H9 (cell line): Measurements from ENCODE around the gene KCTD18. TPM values are rescaled to one million over a fixed set of nuclear protein-coding genes. Genes with fewer than 3 reads are reported as not detected.

Experiments used
- DNase-seq: peaks from one replicate; pipeline ENCODE4 v3.0.0-alpha.2; 2017
- H2AFZ ChIP-seq: one replicate; pipeline ENCODE4 v1.6.1; 2013; ENCODE audit warnings: mild to moderate bottlenecking, low read length, control low read depth, moderate library complexity
- H2AK5ac ChIP-seq: 2 replicates; pipeline ENCODE4 v1.6.1; 2013; ENCODE audit warnings: low read length, control low read depth, mixed read lengths; ENCODE audit not compliant: insufficient read length
- H2BK120ac ChIP-seq: one replicate; pipeline ENCODE4 v1.6.1; 2013; ENCODE audit warnings: low read depth, mild to moderate bottlenecking, low read length, control low read depth, inconsistent platforms; ENCODE audit not compliant: poor library complexity, severe bottlenecking
- H2BK12ac ChIP-seq: 2 replicates; pipeline ENCODE4 v1.6.1; 2013; ENCODE audit warnings: low read length, control low read depth, mixed read lengths, low read depth; ENCODE audit not compliant: insufficient read length
- H2BK15ac ChIP-seq: 2 replicates; pipeline ENCODE4 v1.6.1; 2013; ENCODE audit warnings: low read depth, low read length, control low read depth
- H2BK20ac ChIP-seq: one replicate; pipeline ENCODE4 v1.6.1; 2013; ENCODE audit warnings: low read depth, mild to moderate bottlenecking, low read length, control low read depth, inconsistent platforms; ENCODE audit not compliant: poor library complexity, severe bottlenecking
- H2BK5ac ChIP-seq: 2 replicates; pipeline ENCODE4 v1.6.1; 2013; ENCODE audit warnings: low read length, control low read depth, mixed read lengths; ENCODE audit not compliant: insufficient read length
- H3K14ac ChIP-seq: 2 replicates; pipeline ENCODE4 v1.6.1; 2013; ENCODE audit warnings: low read length, control low read depth; ENCODE audit not compliant: insufficient read depth
- H3K18ac ChIP-seq: 2 replicates; pipeline ENCODE4 v1.6.1; 2013; ENCODE audit warnings: low read depth, mild to moderate bottlenecking, mixed read lengths, low read length, control low read depth; ENCODE audit not compliant: insufficient read length
- H3K23ac ChIP-seq: 2 replicates; pipeline ENCODE4 v1.6.1; 2013; ENCODE audit warnings: low read length, control low read depth, mixed read lengths, low read depth; ENCODE audit not compliant: insufficient read length
- H3K23me2 ChIP-seq: 2 replicates; pipeline ENCODE4 v1.6.1; 2013; ENCODE audit warnings: low read depth, mild to moderate bottlenecking, mixed read lengths, low read length, control low read depth; ENCODE audit not compliant: insufficient read length, poor library complexity, severe bottlenecking
- H3K27ac ChIP-seq: 2 replicates; pipeline ENCODE4 v1.5.1; 2013; ENCODE audit warnings: low read length, control low read depth, mixed read lengths, low read depth; ENCODE audit not compliant: insufficient read length
- H3K27me3 ChIP-seq: 2 replicates; pipeline ENCODE4 v1.6.1; 2013; ENCODE audit warnings: low read length, control low read depth, inconsistent platforms; ENCODE audit not compliant: insufficient read depth
- H3K4ac ChIP-seq: 2 replicates; pipeline ENCODE4 v1.6.1; 2013; ENCODE audit warnings: low read depth, mild to moderate bottlenecking, control low read depth, inconsistent platforms, low read length, moderate library complexity
- H3K4me1 ChIP-seq: 2 replicates; pipeline ENCODE4 v1.6.1; 2013; ENCODE audit warnings: low read length, control low read depth, inconsistent platforms; ENCODE audit not compliant: insufficient read depth
- H3K4me2 ChIP-seq: 2 replicates; pipeline ENCODE4 v1.6.1; 2013; ENCODE audit warnings: low read length, control low read depth, mixed read lengths; ENCODE audit not compliant: insufficient read length, insufficient read depth
- H3K56ac ChIP-seq: 2 replicates; pipeline ENCODE4 v1.6.1; 2013; ENCODE audit warnings: low read depth, mild to moderate bottlenecking, mixed read lengths, low read length, control low read depth; ENCODE audit not compliant: insufficient read length
- H3K79me1 ChIP-seq: 2 replicates; pipeline ENCODE4 v1.6.1; 2013; ENCODE audit warnings: low read depth, mild to moderate bottlenecking, moderate library complexity, low read length, control low read depth, inconsistent platforms; ENCODE audit not compliant: insufficient read depth, poor library complexity, severe bottlenecking
- H3K79me2 ChIP-seq: 2 replicates; pipeline ENCODE4 v1.6.1; 2013; ENCODE audit warnings: low read length, control low read depth, inconsistent platforms; ENCODE audit not compliant: insufficient read depth
- H3K9ac ChIP-seq: 2 replicates; pipeline ENCODE4 v1.6.1; 2013; ENCODE audit warnings: low read length, control low read depth, mixed read lengths; ENCODE audit not compliant: insufficient read length; ENCODE audit errors: extremely low read depth
- H3K9me3 ChIP-seq: one replicate; pipeline ENCODE4 v1.6.1; 2013; ENCODE audit warnings: low read depth, low read length, inconsistent platforms; ENCODE audit not compliant: control insufficient read depth
- H3T11ph ChIP-seq: one replicate; pipeline ENCODE4 v1.6.1; 2013; ENCODE audit warnings: mild to moderate bottlenecking, low read length, control low read depth, inconsistent platforms
- H4K20me1 ChIP-seq: one replicate; pipeline ENCODE4 v1.6.1; 2013; ENCODE audit not compliant: control insufficient read depth, insufficient read length, insufficient read depth
- H4K5ac ChIP-seq: 2 replicates; pipeline ENCODE4 v1.6.1; 2013; ENCODE audit warnings: low read depth, mild to moderate bottlenecking, mixed read lengths, low read length, control low read depth; ENCODE audit not compliant: insufficient read length
- H4K8ac ChIP-seq: replicated peaks from 2 replicates; pipeline ENCODE4 v1.6.1; 2013; ENCODE audit warnings: low read length, control low read depth, mixed read lengths, low read depth; ENCODE audit not compliant: insufficient read length
- H4K91ac ChIP-seq: 2 replicates; pipeline ENCODE4 v1.6.1; 2013; ENCODE audit warnings: low read depth, mild to moderate bottlenecking, moderate library complexity, mixed read lengths, low read length, control low read depth; ENCODE audit not compliant: insufficient read length
- H3K27ac Mint-ChIP-seq, 3 experiments: 2 replicates in 2 of 3; 3 replicates in 1 of 3; pipeline ENCODE4 v1.8.0; 2020 to 2021; ENCODE audit warnings: mixed read lengths in 3 of 3, mild to moderate bottlenecking in 1 of 3, moderate library complexity in 1 of 3
- H3K27me3 Mint-ChIP-seq: 2 replicates; pipeline ENCODE4 v1.8.0; 2021; ENCODE audit warnings: low read depth, mild to moderate bottlenecking, moderate library complexity, mixed read lengths
- H3K36me3 Mint-ChIP-seq, 3 experiments: 2 replicates in 2 of 3; 3 replicates in 1 of 3; pipeline ENCODE4 v1.8.0; 2020 to 2021; ENCODE audit warnings: low read depth in 3 of 3, mixed read lengths in 3 of 3; ENCODE audit not compliant: insufficient read depth in 1 of 3
- H3K4me1 Mint-ChIP-seq, 2 experiments: 2 replicates each; pipeline ENCODE4 v1.8.0; 2020; ENCODE audit warnings: mixed read lengths in 2 of 2
- H3K4me3 Mint-ChIP-seq, 2 experiments: 2 replicates in 1 of 2; 3 replicates in 1 of 2; pipeline ENCODE4 v1.8.0; 2020 to 2021; ENCODE audit warnings: mild to moderate bottlenecking in 2 of 2, mixed read lengths in 2 of 2, moderate library complexity in 1 of 2
- H3K9me3 Mint-ChIP-seq, 2 experiments: 2 replicates in 1 of 2; 3 replicates in 1 of 2; pipeline ENCODE4 v1.8.0; 2020; ENCODE audit warnings: mild to moderate bottlenecking in 2 of 2, mixed read lengths in 2 of 2, moderate library complexity in 1 of 2
- WGBS: extraction: QIAGEN DNeasy Blood & Tissue Kit; methylation state at CpG from one replicate; pipeline ENCODE4 v1.1.7; 2013; ENCODE audit warnings: missing lambda C conversion rate, low lambda C conversion rate, mixed read lengths; ENCODE audit not compliant: insufficient read length; ENCODE audit errors: extremely low coverage; 5-methylcytosine and 5-hydroxymethylcytosine counted together
- total RNA-seq: library from RNA; stranded (reverse); gene quantifications from 2 replicates; pipeline ENCODE4 v1.2.1, GENCODE V29; 2021
- TF ChIP-seq, protein P1 (sequence below): fragments of 200-600 bp; sonication (generic); conservative IDR thresholded peaks from 3 replicates; pipeline ENCODE4 v1.8.0; 2021; ENCODE audit warnings: antibody characterized with exemption, mild to moderate bottlenecking

The KCTD18 gene
- total RNA-seq, 1 experiment from 2014 or later: 4.9 TPM

DNA sequence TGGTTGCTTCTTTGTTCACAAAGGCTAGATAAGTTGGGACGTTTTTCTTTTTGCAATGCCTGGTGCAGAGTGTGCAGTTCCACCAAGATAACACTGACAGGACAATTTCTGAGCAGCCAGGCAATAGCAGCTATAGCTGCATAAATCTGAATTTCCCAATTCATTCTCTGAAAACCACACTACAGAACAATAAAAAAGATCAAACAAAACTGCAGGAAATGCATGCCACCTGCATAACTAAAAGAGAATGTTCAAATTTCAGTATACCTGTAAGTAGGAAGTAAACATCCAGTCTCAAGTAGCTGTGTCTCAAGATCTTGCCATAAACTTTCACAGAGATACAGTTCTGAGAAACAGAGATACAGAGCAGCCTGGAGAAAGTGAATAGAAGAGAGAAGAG lies 5.3 kb upstream of the KCTD18 start:
- no CpG with 5 or more reads among the region's 1 CpG for WGBS
- Histone ChIP-seq H2BK120ac (no peak overlapping the region), H3K4ac (no peak overlapping the region), H3K4me1 (no peaks in the 10 kb centered on the region; the same call in 1 of the 2 replicates), H4K91ac (no peak overlapping the region), H2BK20ac (no peak overlapping the region), H3K27ac (no peak overlapping the region), H3K27me3 (no peaks in the 10 kb centered on the region), H3K79me2 (no peaks in the 10 kb centered on the region), H2BK5ac (no peak overlapping the region), H3K14ac (no peak overlapping the region), H3T11ph (no peak overlapping the region), H3K23ac (no peak overlapping the region), H3K79me1 (no peaks in the 10 kb centered on the region), H3K56ac (no peak overlapping the region), H3K23me2 (no peaks in the 10 kb centered on the region), H3K4me2 (no peak overlapping the region), H4K20me1 (no peaks in the 10 kb centered on the region), H3K18ac (no peak overlapping the region), H2BK12ac (no peak overlapping the region), H2AFZ (no peak overlapping the region), H2BK15ac (no peak overlapping the region), H3K9me3 (no peaks in the 10 kb centered on the region), H2AK5ac (no peak overlapping the region), H3K9ac (no peak overlapping the region), H4K5ac (no peak overlapping the region), H4K8ac (no peak overlapping the region)
- TF ChIP-seq, protein P1, sequence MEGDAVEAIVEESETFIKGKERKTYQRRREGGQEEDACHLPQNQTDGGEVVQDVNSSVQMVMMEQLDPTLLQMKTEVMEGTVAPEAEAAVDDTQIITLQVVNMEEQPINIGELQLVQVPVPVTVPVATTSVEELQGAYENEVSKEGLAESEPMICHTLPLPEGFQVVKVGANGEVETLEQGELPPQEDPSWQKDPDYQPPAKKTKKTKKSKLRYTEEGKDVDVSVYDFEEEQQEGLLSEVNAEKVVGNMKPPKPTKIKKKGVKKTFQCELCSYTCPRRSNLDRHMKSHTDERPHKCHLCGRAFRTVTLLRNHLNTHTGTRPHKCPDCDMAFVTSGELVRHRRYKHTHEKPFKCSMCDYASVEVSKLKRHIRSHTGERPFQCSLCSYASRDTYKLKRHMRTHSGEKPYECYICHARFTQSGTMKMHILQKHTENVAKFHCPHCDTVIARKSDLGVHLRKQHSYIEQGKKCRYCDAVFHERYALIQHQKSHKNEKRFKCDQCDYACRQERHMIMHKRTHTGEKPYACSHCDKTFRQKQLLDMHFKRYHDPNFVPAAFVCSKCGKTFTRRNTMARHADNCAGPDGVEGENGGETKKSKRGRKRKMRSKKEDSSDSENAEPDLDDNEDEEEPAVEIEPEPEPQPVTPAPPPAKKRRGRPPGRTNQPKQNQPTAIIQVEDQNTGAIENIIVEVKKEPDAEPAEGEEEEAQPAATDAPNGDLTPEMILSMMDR: no peak
- Mint-ChIP-seq H3K9me3 (peaks cover 6 to 11% of the 10 kb centered on the region in 2 experiments; a peak in 4 of 5 replicates), H3K27ac (no peak overlapping the region), H3K36me3 (peaks cover 0 to 8% (median 1%) of the 10 kb centered on the region in 3 experiments; a peak in 1 of 7 replicates), H3K4me3 (no peak overlapping the region), H3K27me3 (peaks cover 4% of the 10 kb centered on the region), H3K4me1 (0 out of 4 replicates have a peak, but pooled peaks cover 0 to 3% of the 10 kb centered on the region in 2 experiments)
- DNase-seq: no peak
